Mucosa of rectum (tissue), 2 donors: ENCODE data around the gene MADD.

Experiments
- H3K27ac ChIP-seq, 2 donors: one replicate each; pipeline ENCODE4 v1.7.0; 2013; ENCODE audit warnings: inconsistent platforms in 2 of 2, low read depth in 2 of 2, low read length in 2 of 2
- H3K27me3 ChIP-seq, 2 donors: one replicate each; pipeline ENCODE4 v1.7.0; 2013; ENCODE audit warnings: low read length in 2 of 2; ENCODE audit not compliant: control insufficient read depth in 2 of 2, insufficient read depth in 2 of 2
- H3K36me3 ChIP-seq, 2 donors: one replicate each; pipeline ENCODE4 v1.7.0; 2013; ENCODE audit warnings: low read length in 2 of 2; ENCODE audit not compliant: control insufficient read depth in 2 of 2, insufficient read depth in 2 of 2
- H3K4me1 ChIP-seq, 2 donors: one replicate each; pipeline ENCODE4 v1.7.0; 2013; ENCODE audit warnings: low read length in 2 of 2, mild to moderate bottlenecking in 1 of 2; ENCODE audit not compliant: control insufficient read depth in 2 of 2, insufficient read depth in 2 of 2
- H3K4me3 ChIP-seq, 2 donors: one replicate each; pipeline ENCODE4 v1.7.0; 2013; ENCODE audit warnings: low read length in 2 of 2
- H3K9ac ChIP-seq, 2 donors: one replicate each; pipeline ENCODE4 v1.7.0; 2013; ENCODE audit warnings: low read length in 2 of 2, low read depth in 1 of 2, mild to moderate bottlenecking in 1 of 2
- H3K9me3 ChIP-seq, 2 donors: one replicate each; pipeline ENCODE4 v1.7.0; 2013; ENCODE audit warnings: low read length in 2 of 2; ENCODE audit not compliant: control insufficient read depth in 2 of 2
- donor health status: healthy.
- donor health status: Normal muscosa, but diverticular disease.

Gene MADD

GRCh38 chr11:47378836-47379170, 108.9 kb downstream of the MADD start:
- Histone ChIP-seq H3K36me3 (no peaks in the 10 kb centered on the region), H3K27ac (peak overlapping the region; percentile 67 to 86), H3K27me3 (no peaks in the 10 kb centered on the region), H3K9ac (peak overlapping the region in 1 of 2 donors; percentile 60), H3K9me3 (no peaks in the 10 kb centered on the region), H3K4me1 (no peaks in the 10 kb centered on the region), H3K4me3 (peak overlapping the region in 1 of 2 donors; percentile 67)

- Histone ChIP-seq H3K36me3 (no peaks in the 10 kb centered on the region), H3K27me3 (no peaks in the 10 kb centered on the region), H3K4me1 (no peaks in the 10 kb centered on the region), H3K27ac (no peak overlapping the region), H3K9ac (no peak overlapping the region), H3K4me3 (no peak overlapping the region), H3K9me3 (no peaks in the 10 kb centered on the region)
Observed at GRCh38 chr11:47379317-47379716, 109.4 kb downstream of the MADD start.
